AG20443 (cell line): Measurements from ENCODE around the gene TMEM161A.
"Not testable (repeated sequence)": the region's sequence is repeated elsewhere in the genome, so short reads cannot be mapped to it uniquely, and the experiment has no call there.

Experiments used
- DNase-seq: peaks from one replicate; pipeline ENCODE4 v3.0.0; 2012; ENCODE audit warnings: low spot score, mixed read lengths

The TMEM161A gene

DNA sequence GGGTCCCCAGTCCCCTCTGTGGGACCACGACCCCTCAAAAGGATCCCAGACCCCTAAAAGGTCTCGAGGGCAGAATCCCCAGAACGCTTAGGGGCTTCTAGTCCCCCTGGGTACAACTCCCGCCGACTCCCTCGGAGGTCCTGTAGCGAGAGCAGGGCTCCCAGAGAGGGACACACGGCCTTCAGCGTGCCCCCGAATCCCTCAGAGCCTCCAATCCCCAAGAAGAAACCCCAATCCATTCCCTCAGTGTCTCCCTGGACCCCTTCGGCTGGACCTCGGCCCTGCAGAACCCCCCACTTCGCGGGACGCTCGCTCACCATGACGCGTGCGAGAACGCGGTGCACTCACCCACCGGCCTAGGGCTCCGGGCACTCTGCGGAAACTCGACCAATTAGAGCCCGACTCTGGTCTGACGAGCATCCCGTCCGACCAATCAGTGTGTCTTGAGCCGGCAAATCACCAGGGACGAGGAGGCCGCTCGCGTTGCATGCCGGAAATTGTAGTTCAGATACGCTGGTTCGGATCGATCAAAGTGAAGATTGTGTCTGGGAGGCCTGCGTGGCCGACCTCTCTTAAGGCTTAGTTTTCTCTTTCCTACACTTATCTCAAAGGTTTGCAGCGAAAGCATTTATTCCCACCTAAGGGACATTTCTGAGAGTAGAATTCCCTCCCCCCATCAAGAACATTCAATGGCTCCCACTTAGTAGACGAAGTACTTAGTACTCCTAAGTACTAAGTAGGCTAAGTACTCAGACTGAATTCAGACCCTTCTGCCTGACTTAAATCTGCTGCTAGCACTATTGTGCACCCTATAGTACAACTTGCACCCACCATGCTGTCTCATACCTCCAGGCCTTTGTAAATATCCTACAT, at the start of gene TMEM161A:
TMEM161A (minus strand) TSS at position 370 of the 873 bp plus-strand sequence; CDS start at position 320, 50 bp downstream.
- peak; percentile 100 for DNase-seq

DNA sequence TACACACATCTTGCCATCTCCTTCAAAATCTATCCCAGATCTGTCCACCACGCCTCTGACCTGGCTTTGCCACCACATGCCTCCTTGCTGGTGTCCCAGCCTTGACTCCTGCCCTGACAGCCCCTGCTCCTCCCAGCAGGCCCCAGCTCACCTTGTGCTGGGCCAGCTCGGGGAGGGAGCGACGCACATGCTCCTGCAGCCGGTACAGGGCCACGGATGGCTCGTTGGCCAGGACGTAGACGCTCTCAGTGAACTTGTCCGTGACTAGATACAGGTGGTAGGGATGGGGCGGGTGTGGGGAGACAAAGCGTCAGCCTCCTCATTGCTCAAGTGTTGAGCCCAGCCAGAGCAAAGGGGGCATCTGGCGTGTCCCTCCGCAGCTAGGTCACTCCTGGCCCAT, 48.5 kb upstream of the TMEM161A start:
- no peak for DNase-seq

DNA sequence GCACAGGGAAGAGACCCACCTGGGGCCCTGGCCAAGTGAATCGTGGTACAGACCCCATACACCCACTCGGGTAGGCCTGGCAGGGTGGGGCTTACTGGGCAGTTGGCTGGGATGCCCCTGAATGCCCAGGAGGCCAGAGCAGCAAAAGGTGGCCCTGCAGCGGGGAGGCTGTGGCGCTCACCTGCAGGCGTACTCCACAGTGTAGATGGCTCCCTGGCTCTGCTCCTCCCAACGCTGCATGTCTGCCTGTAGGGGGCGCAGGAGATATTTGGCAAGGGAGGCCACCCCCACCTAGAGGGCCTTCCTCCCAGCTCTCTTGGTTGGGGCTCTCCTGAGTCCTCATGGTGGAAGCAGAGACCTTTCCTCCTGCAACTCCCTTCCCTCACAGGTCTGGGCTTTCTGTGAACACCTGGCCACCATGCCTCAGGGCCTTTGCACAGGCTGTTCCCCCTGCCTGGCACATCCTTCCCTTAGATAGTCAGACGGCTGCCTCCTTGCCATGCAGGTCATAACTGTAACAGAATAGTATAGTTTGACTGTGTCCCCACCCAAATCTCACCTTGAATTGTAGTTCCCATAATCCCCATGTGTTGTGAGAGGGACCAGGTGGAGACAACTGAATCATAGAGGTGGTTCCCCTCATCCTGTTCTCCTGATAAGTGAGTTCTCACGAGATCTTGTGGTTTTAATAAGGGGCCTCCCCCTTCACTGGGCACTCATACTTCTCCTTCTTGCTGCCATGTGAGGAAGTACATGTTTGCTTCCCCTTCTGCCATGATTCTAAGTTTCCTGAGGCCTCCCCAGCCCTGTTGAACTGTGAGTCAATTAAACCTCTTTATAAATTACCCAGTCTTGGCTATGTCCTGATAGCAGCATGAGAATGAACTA, 47.8 kb upstream of the TMEM161A start:
- peak; percentile 58 for DNase-seq

DNA sequence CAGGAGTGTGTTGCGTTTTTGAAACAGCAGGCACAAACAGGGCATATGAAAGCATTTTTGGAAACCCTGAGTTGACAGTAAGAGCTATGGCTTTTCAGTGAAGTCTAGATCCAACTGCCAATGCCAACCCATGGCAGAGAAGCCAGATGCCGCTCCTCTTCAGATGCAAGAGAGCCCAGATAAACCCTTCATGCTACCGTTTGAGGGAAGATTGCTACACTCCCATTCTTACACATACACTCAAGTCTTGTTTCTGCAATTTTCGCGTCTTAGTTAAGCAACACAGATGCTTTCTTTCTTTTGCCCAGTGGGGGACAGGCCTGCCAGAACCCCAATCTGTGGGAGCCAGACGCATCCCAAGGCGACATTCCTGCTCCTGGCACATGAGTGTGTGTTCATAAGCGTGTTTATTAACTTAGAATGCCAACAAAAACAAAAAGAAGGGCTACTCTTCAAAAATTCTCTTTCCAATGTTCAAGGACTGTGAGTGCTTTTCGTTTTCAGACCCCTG, 43.3 kb upstream of the TMEM161A start:
- no peak for DNase-seq

DNA sequence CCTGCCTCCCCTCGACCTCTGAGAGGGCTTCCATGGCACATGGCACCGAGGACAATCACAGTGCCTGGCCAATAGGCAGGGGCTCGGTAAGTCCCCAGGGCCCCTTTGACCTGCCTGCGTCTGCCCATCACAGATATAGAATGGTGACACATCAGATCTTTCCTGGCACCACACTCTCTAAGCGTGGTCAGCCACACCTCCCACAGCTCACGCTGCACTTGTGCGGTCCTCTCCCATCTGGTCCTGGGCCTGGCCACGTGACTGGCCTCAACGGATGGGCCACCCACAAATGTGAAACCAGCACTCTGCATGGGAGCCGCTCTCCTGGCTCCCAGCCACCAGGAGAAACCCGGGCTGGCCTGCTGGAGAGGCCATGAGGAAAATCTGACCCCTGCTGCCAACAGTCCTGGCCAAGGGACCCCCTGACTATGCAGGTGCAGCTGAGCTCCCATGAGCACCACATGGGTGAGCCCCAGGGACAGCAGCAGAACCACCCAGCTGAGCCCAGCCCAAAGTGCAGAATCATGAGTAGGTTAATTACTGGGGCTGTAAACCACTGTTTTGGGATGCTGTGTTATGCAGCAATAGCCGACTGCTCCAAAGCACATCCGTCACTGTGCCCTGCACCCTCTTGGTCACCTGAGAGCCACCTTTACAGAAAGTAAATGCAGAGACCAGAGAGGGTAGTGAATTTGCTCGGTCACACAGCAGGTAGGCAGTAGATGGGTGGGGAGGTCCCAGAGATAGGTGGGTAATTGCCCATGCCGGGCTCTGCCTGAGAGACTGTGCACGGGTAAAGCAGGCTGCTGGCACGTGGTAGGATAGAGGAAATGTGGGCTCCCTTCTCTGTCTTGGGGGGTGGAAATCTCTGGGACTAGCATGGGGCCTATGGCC, 41.5 kb upstream of the TMEM161A start:
- no peak for DNase-seq

DNA sequence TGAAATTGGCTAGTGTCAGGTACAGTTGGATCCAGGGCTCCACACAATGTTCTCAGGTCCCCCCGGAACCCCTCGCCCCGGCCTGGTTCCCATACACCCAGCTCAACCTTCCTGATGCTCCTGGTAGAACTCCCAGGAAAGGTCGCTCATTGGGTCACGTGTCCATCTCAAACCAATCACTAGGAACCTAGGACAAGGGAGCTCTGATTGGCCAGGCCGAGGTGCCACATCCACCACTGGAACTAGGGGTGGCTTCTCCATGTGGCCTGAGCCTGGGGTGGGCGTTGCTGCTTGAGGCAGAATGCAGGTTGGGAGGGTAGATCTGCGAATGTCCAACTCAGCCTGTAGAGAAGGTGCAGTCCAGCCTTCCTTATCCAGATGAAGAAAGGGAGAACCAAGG, 38.7 kb upstream of the TMEM161A start:
- no peak for DNase-seq

DNA sequence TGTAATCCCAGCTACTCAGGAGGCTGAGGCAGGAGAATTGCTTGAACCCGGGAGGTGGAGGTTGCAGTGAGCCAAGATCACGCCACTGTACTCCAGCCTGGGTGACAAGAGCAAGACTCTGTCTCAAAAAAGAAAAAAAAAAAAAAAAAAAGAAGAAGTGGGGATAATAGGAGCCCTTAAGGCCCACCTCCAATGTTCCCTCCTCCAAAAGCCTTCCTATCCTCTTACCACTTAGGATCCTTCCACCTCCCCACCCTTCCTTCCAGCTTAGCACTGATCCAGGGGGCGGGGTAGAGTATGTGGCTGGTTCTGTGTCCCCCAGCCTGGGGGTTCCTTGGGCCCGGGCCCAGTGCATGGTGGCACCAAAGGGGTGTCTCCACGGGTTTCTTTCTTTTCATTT, 35.0 kb upstream of the TMEM161A start:
- DNase-seq = not testable (repeated sequence)

DNA sequence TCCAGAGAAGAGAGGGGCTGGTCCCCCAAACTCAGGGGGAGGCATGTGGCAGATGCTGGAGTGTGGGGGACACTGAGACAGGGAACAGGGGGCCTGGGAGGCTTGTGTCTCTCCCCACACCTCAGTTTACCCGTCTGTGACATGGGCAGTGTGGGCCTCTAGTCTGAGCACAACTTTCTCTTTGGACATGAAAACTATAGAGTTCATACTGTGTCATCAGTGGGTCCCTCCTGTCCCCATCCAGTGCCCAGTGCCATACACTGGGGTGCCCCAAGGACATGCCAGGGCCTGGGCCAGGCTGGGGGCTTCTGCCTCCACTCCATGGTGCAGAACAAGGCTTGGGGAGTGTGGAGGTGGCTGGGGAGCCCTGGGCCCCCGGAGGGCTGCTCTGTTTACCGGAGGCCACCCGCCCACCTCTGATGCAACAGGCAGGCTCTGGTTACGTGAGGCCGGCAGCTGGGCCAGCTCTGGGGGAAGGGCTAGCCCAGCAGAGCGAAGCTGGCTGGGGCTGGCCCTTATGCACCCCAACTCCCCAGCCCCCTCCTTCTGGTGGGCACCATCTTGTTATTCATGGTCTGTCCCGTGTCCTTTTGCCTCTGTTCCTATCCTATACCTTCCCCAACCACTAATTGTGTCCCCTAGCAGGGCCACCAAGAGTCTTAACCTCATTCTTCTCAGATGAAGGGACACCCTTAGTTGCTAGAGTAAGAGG, 33.7 kb upstream of the TMEM161A start:
- DNase-seq = no peak

DNA sequence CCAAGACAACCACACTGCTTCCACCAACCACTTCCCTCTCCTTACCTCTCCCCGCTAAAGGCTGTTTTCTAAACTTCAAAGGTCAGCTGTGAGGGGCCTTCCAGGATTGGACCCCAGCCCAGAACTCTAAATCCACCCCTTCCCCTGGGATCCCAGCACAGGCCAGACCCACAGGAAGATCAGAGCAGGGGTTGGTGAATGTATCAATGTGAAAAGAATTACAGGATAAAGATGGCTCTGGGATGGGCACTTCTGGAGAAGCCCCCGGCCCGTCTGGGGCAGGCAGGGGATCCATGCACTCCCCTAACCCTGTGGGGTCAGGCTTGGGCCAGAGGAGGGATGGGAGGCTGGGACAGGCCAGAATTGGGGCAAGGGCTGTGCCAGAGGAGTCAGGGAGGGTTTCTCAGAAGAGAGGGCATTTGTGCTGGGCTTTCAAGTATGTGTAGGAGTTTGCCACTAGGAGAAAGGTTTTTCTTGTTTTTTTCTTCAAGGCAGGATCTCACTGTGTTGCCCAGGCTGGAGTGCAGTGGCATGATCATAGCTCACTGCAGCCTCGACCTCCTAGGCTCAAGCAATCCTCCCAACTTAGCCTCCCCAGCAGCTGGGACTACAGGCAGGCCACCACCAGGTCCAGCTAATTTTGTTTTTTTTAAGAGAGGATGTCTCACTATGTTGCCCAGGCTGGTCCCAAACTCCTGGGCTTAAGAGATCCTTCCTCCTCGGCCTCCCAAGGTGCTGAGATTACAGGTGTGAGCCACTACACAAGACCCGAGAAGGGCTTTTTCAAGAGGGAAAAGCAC, 32.8 kb upstream of the TMEM161A start:
- no peak for DNase-seq

DNA sequence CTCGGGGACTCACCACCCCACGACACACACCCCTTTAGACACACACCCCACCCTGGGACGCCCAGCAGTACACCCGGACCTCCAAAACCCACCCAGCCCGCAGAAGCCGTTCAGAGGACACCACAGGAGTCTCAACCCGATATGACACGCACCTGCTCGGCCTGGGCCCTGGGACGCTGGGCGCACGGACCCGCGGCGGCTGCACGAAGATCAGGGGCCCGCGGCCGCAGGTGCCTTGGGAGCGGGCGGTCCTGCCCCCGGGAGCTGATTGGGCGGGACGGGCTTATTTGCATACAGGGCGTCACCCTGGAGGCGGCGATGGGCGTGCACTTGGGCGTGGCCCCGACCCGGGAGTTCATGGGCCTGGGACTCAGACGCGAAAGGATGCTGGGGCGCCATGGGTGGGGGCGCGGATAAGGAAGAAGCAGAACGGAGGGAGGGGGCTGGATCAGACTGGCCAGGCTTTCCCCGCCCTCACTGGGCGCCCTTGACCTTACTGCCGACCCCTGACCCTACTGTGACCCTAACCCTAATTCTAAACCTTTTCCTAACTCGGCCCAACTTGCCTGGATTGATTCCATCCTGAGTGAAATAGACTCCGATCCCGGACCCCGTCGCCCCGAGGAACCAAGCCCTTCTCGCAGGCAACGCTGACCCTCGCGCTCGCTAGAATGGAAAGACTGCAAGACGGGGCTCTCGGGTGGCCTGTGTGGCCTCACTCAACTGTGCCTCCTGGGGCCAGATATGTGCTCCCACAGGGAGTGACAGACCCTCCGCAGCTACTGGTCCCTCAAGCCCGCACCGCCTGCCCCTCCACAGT, 32.0 kb upstream of the TMEM161A start, which contains the start of gene MEF2B:
MEF2B (minus strand) TSS at position 211 of the 820 bp plus-strand sequence. CDS start 19,528 bp downstream, outside the sequence.
- DNase-seq = peak; percentile 95

DNA sequence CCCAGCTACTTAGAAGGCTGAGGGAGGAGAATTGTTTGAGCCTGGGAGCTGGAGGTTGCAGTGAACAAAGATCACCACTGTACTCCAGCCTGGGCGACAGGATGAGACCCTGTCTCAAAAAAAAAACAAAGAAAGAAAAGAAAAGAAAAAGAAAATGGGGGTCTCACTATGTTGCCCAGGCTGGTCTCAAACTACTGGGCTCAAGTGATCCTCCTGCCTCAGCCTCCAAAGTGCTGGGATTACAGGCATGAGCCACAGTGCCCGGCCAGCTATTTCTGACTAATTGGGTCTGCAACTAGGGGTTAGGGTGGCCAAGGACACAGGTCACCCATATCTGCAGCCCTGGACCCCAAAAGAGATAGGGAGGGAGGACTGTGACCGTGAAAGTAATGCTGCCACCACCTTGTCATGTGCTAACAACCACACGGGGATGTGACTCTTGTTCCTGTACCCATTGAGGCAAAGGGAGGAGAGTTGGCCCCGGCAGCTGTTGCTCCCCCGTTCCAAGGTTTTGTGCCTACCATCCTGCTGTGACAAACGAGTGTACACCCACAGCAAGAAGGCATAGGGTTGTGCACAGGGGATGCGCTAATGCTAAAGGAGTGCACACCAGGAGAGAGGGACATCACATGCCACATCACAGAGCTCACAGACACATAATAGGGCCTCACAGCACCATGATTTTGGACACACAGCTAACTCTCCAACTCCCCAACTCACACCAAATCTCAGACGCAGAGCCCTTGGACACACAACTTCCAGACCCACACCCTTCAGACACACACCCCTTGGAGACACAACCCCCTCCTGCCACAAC, 31.2 kb upstream of the TMEM161A start:
- no peak for DNase-seq

DNA sequence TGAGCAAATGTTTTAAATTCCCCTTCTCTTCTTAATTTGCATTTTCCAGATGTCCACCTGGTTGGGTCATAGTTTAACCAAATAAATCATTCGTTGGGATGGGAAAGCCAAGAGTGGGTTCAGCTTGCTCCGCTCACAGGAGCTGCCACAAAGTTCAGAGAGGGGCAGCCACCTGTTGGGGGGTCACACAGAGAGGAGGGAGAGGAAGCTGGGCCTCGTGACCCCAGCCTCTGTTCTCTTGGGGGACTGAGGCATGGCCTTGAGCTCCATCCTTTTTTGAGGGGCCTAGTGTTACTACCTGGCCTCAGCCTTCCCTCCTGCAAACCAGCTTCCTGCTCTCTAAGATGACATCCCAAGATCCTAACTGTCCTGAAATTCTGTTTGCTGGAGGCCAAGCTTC, 29.3 kb upstream of the TMEM161A start:
- no peak for DNase-seq

DNA sequence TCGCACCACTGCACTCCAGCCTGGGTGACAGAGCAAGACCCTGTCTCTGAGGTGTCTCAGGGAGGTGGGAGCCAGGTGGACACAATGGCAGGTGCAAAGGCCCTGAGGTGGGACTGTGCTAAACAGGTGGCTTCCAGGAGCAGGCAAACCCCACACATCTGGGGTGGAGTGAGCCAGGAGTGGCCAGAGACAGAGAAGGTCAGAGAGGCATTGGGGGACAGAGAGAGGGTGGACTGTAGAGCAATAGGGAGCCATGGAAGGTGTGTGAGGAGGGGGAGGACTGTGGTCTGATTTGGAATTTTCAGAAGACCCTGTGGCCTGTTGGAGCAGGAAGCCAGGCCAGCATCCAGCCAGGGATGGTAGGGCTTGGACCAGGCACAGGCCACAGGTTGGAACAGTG, 27.1 kb upstream of the TMEM161A start:
- no peak for DNase-seq

DNA sequence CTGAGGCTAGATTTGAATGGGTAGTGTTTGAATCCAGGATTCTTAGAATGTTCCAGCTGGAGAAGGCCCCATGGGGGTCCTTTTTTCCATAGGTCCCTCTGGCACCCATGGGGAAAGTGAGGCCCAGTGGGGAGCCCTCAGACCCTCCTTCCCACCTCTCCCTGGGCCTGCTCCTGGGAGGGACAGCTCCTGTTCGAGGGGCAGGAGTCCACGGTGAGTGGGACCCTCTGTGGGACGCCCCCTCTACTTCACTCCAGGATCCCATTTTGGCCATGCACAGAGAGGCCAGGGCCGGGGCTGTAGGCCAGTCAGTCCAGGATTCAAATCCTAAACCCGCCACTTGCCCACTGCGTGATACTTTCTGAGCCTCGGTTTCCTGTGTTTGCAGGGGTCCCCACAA, 24.2 kb upstream of the TMEM161A start:
- DNase-seq = no peak

DNA sequence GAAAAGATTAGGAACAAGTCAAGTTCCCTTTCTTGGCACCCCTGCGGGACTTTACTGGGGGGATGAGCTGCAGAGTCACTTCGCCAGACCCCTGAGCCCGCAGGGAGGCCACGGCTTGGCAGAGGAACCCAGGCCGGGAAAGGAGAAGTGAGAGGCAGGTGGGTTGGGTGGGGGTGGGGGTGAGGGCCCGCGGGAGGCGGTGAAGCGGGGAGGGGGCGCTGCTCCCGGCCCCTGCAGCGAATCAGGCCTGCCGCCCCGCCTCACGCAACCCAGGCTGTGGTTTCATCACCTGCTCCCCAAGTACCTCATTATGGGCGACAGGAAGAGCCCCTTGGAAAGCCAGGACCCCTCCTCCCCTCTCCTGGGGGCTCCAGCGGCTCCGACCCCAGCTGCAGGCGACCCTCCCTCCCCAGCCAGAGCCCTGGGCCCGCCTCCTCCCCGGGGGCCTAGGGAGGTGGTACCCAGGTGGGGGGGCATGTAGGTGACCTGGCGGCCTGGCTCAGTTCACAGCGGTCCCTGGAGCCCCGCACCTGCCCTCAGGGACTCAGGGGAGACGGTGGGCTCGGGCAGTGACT, 22.3 kb upstream of the TMEM161A start:
- DNase-seq = no peak

DNA sequence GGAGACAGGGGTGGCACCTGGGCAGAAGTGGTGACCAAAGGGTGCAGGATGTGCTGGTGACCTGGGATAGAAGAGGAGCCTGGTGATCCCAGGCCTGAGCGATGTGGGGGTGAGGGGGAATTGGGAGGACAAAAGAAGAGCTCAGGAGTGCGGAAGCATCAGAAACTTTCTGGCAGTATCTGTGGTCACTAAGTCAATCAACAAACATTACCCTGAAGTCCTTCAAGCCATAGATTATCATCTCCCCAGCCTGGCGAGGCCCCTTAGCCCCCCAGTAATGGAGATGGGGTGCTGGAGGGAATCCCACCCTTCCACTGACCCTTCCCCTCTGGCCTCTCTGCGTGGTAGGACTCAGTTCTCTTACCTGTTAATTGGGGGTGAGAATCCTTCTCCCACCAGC, 21.3 kb upstream of the TMEM161A start:
- no peak for DNase-seq

DNA sequence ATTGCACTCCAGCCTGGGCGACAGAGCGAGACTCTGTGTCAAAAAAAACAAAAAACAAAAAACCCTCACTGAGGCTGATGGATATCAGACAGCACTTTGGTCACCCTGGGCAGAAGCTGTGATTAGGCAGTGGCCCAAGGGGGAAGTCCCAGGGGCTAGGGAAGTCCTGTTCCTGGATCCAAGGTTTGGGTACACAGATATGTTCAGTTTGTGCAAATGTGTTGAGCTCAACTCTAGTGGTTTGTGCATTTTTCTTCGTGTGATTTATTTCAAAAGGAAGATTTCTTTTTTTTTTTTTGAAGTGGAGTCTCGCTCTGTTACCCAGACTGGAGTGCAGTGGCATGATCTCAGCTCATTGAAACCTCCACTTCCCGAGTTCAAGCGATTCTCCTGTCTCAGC, 19.5 kb upstream of the TMEM161A start:
- no peak for DNase-seq
